MM.1S (cell line): ENCODE measurements around the gene PHF21A.

Experiments used
- EZH2phosphoT487 ChIP-seq: fragments of 300-600 bp; sonication (generic); IDR thresholded peaks from 2 replicates; pipeline ENCODE4 v1.6.1; 2018; ENCODE audit warnings: antibody characterized with exemption, low read length
- TF ChIP-seq, protein P1 (sequence below): fragments of 300-600 bp; sonication (generic); IDR thresholded peaks from 2 replicates; pipeline ENCODE4 v1.5.1; 2016; ENCODE audit warnings: antibody characterized with exemption, low read length, mixed read lengths

DNA sequence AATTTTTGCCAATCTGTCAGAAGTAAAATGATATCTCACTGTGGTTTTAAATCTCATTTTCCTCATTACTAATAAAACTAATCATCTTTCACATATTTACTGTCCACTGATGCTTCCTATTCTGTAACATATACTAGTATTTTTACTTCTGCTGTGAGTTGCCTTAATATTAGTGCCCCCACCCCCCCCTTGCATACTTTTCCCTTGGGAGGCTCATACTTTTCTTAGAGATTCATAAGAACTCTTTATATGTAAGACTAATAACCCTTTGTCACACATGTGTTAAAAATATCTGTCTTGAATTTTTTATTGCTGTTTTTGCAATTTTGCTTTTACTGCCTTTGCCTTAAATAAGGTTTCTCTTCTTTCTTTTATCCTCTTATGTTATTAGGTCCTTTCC is 87.2 kb downstream of the PHF21A start:
- TF ChIP-seq, protein P1, sequence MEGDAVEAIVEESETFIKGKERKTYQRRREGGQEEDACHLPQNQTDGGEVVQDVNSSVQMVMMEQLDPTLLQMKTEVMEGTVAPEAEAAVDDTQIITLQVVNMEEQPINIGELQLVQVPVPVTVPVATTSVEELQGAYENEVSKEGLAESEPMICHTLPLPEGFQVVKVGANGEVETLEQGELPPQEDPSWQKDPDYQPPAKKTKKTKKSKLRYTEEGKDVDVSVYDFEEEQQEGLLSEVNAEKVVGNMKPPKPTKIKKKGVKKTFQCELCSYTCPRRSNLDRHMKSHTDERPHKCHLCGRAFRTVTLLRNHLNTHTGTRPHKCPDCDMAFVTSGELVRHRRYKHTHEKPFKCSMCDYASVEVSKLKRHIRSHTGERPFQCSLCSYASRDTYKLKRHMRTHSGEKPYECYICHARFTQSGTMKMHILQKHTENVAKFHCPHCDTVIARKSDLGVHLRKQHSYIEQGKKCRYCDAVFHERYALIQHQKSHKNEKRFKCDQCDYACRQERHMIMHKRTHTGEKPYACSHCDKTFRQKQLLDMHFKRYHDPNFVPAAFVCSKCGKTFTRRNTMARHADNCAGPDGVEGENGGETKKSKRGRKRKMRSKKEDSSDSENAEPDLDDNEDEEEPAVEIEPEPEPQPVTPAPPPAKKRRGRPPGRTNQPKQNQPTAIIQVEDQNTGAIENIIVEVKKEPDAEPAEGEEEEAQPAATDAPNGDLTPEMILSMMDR, result no peak
- no peak for TF ChIP-seq EZH2phosphoT487
